BE2C (cell line): Measurements from ENCODE around the gene COASY.
A peak's percentile ranks its signal among the peaks of the same experiment; 100 is the strongest.

ENCODE experiments used
- DNase-seq: peaks from one replicate; pipeline ENCODE4 v3.0.0-alpha.2; 2020
- H3K27me3 ChIP-seq: fragments of 250-450 bp; sonication (Bioruptor Pico); 2 replicates; pipeline ENCODE4 v1.5.1; 2020; ENCODE audit warnings: mild to moderate bottlenecking
- H3K36me3 ChIP-seq: fragments of 250-450 bp; sonication (Bioruptor Pico); 2 replicates; pipeline ENCODE4 v1.5.1; 2020; ENCODE audit warnings: mild to moderate bottlenecking
- H3K4me1 ChIP-seq: fragments of 250-450 bp; sonication (Bioruptor Pico); 2 replicates; pipeline ENCODE4 v1.5.1; 2020
- H3K4me3 ChIP-seq: 2 replicates; pipeline ENCODE4 v1.5.1; 2011; ENCODE audit warnings: low read depth, low read length
- H3K9me3 ChIP-seq: fragments of 250-450 bp; sonication (Bioruptor Pico); 2 replicates; pipeline ENCODE4 v1.5.1; 2020
- CTCF ChIP-seq: IDR thresholded peaks from 2 replicates; pipeline ENCODE4 v1.5.1; 2012; ENCODE audit warnings: mild to moderate bottlenecking, low read depth, low read length

The COASY gene

GRCh38 chr17:42527932-42528331, 34.0 kb upstream of the COASY start:
- no peak for TF ChIP-seq CTCF
- H3K4me3 ChIP-seq, result no peak overlapping the region

GRCh38 chr17:42529061-42529460, 32.9 kb upstream of the COASY start:
- Histone ChIP-seq H3K4me3 (no peak overlapping the region), H3K27me3 (no peaks in the 10 kb centered on the region)
- no peak for DNase-seq

More at GRCh38 chr17:42527932-42528331, 34.0 kb upstream of the COASY start:
- DNase-seq, result no peak
- no peaks in the 10 kb centered on the region for H3K27me3 ChIP-seq
- no peaks in the 10 kb centered on the region for H3K4me1 ChIP-seq
- no peaks in the 10 kb centered on the region for H3K36me3 ChIP-seq
- no peaks in the 10 kb centered on the region for H3K9me3 ChIP-seq

GRCh38 chr17:42530952-42531454, 30.9 kb upstream of the COASY start:
- no peaks in the 10 kb centered on the region for H3K9me3 ChIP-seq
- H3K4me3 ChIP-seq, result no peak overlapping the region
- H3K4me1 ChIP-seq, result peaks cover 8% of the 10 kb centered on the region
- no peaks in the 10 kb centered on the region for H3K36me3 ChIP-seq
- no peaks in the 10 kb centered on the region for H3K27me3 ChIP-seq
- TF ChIP-seq CTCF, result no peak
- no peak for DNase-seq

More at GRCh38 chr17:42529061-42529460, 32.9 kb upstream of the COASY start:
- no peaks in the 10 kb centered on the region for H3K9me3 ChIP-seq
- H3K4me1 ChIP-seq, result no peaks in the 10 kb centered on the region
- no peak for TF ChIP-seq CTCF
- H3K36me3 ChIP-seq, result no peaks in the 10 kb centered on the region

GRCh38 chr17:42531455-42532354, 30.2 kb upstream of the COASY start:
- Histone ChIP-seq H3K4me1 (peaks cover 8% of the 10 kb centered on the region), H3K4me3 (peak overlapping the region; percentile 56), H3K9me3 (no peaks in the 10 kb centered on the region), H3K36me3 (no peaks in the 10 kb centered on the region), H3K27me3 (no peaks in the 10 kb centered on the region)
- TF ChIP-seq CTCF, result peak; percentile 30
- peak; percentile 73 for DNase-seq

- H3K9me3 ChIP-seq, result no peaks in the 10 kb centered on the region
- no peaks in the 10 kb centered on the region for H3K27me3 ChIP-seq
- H3K4me1 ChIP-seq, result peaks cover 8% of the 10 kb centered on the region
- peaks cover 14% of the 10 kb centered on the region for H3K36me3 ChIP-seq
- H3K4me3 ChIP-seq, result peak overlapping the region; percentile 78
- DNase-seq, result no peak
- no peak for TF ChIP-seq CTCF
These were observed 26.5 kb upstream of the COASY start for GRCh38 chr17:42535155-42536047.
